ENCODE data around the gene PIGQ.

PIGQ gene

GRCh38 chr16:606656-607307 lies 37.0 kb downstream of the PIGQ start:
- DNase-seq (ENCODE audit: low spot score) = no peak
- in situ Hi-C loops (cut with MboI; ENCODE audit: low sequenced_read_pairs, unreplicated experiment) = no loop called here

GRCh38 chr16:608019-608418 lies 38.3 kb downstream of the PIGQ start:
- in situ Hi-C loops (cut with MboI; ENCODE audit: low sequenced_read_pairs, unreplicated experiment) = no loop called here
- no peak for DNase-seq (ENCODE audit: low spot score)
- TF ChIP-seq CTCF (IDR thresholded peaks at IDR 0.05; ENCODE audit: borderline replicate concordance, control extremely low read depth, extremely low read depth, insufficient read depth, missing control alignments) = no peak

More at GRCh38 chr16:606656-607307, 37.0 kb downstream of the PIGQ start:
- no peak for TF ChIP-seq CTCF (IDR thresholded peaks at IDR 0.05; ENCODE audit: borderline replicate concordance, control extremely low read depth, extremely low read depth, insufficient read depth, missing control alignments)

GRCh38 chr16:609316-609715 lies 39.5 kb downstream of the PIGQ start:
- in situ Hi-C loops (cut with MboI; ENCODE audit: low sequenced_read_pairs, unreplicated experiment) = no loop called here
- TF ChIP-seq CTCF (IDR thresholded peaks at IDR 0.05; ENCODE audit: borderline replicate concordance, control extremely low read depth, extremely low read depth, insufficient read depth, missing control alignments) = no peak
- no peak for DNase-seq (ENCODE audit: low spot score)

GRCh38 chr16:609984-610383 lies 40.2 kb downstream of the PIGQ start:
- in situ Hi-C loops (cut with MboI; ENCODE audit: low sequenced_read_pairs, unreplicated experiment) = no loop called here
- no peak for DNase-seq (ENCODE audit: low spot score)
- no peak for TF ChIP-seq CTCF (IDR thresholded peaks at IDR 0.05; ENCODE audit: borderline replicate concordance, control extremely low read depth, extremely low read depth, insufficient read depth, missing control alignments)

GRCh38 chr16:610513-611381 lies 41.0 kb downstream of the PIGQ start:
- in situ Hi-C loops (cut with MboI; ENCODE audit: low sequenced_read_pairs, unreplicated experiment) = no loop called here
- DNase-seq (ENCODE audit: low spot score) = peak; percentile 69

GRCh38 chr16:615122-615521 lies 45.4 kb downstream of the PIGQ start:
- in situ Hi-C loops (cut with MboI; ENCODE audit: low sequenced_read_pairs, unreplicated experiment) = no loop called here
- no peak for DNase-seq (ENCODE audit: low spot score)
- TF ChIP-seq CTCF (IDR thresholded peaks at IDR 0.05; ENCODE audit: borderline replicate concordance, control extremely low read depth, extremely low read depth, insufficient read depth, missing control alignments) = no peak

More at GRCh38 chr16:610513-611381, 41.0 kb downstream of the PIGQ start:
- no peak for TF ChIP-seq CTCF (IDR thresholded peaks at IDR 0.05; ENCODE audit: borderline replicate concordance, control extremely low read depth, extremely low read depth, insufficient read depth, missing control alignments)
